ENCODE measurements around the gene ASTN2. TPM values are rescaled to one million over a fixed set of nuclear protein-coding genes. Genes with fewer than 3 reads are reported as not detected.

Gene ASTN2
- total and polyA plus RNA-seq, 12 donors: 1.9 to 11.1 (median 4.0) TPM

GRCh38 chr9:116980582-116981120, 434.2 kb downstream of the ASTN2 start:
- no peak for DNase-seq
- Histone ChIP-seq H3K36me3 (no peaks in the 10 kb centered on the region), H3K27ac (no peak overlapping the region), H3K4me1 (no peaks in the 10 kb centered on the region), H3K4me3 (no peak overlapping the region), H3K27me3 (peaks cover 0 to 3% (median 0%) of the 10 kb centered on the region in 7 donors), H3K9me3 (no peaks in the 10 kb centered on the region)
- ATAC-seq: no peak
- intact Hi-C loops (cut with DNase I): no loop called here
- TF ChIP-seq CTCF (IDR thresholded peaks at IDR 0.05): no peak

- no peak overlapping the region for H3K27ac ChIP-seq
- WGBS, 2 donors: 57 to 62% methylated on average over 2 of the region's 2 CpGs
- H3K4me3 ChIP-seq: no peak overlapping the region
- H3K36me3 ChIP-seq: no peaks in the 10 kb centered on the region
- no peaks in the 10 kb centered on the region for H3K9me3 ChIP-seq
- H3K4me1 ChIP-seq: no peaks in the 10 kb centered on the region
- intact Hi-C loops (cut with DNase I): no loop called here
- H3K27me3 ChIP-seq: peaks cover 0 to 3% (median 0%) of the 10 kb centered on the region in 7 donors
- DNase-seq (no peak), ATAC-seq (no peak)
- TF ChIP-seq CTCF (IDR thresholded peaks at IDR 0.05): no peak
Measured at GRCh38 chr9:116979456-116979855, 435.4 kb downstream of the ASTN2 start.

GRCh38 chr9:116978155-116978554, 436.7 kb downstream of the ASTN2 start:
- Histone ChIP-seq H3K4me1 (no peaks in the 10 kb centered on the region), H3K4me3 (no peak overlapping the region), H3K27ac (no peak overlapping the region), H3K27me3 (peaks cover 0 to 3% (median 0%) of the 10 kb centered on the region in 7 donors), H3K36me3 (no peaks in the 10 kb centered on the region), H3K9me3 (no peaks in the 10 kb centered on the region)
- TF ChIP-seq CTCF (IDR thresholded peaks at IDR 0.05): no peak
- ATAC-seq: no peak
- WGBS, 2 donors: 58 to 78% methylated on average over 2 of the region's 2 CpGs
- no peak for DNase-seq
- intact Hi-C loops (cut with DNase I): no loop called here

- ATAC-seq: no peak
- WGBS, 2 donors: 61 to 71% methylated on average over 4 of the region's 4 CpGs
- Histone ChIP-seq H3K36me3 (no peaks in the 10 kb centered on the region), H3K27ac (no peak overlapping the region), H3K27me3 (no peaks in the 10 kb centered on the region), H3K4me1 (no peaks in the 10 kb centered on the region), H3K4me3 (no peak overlapping the region), H3K9me3 (no peaks in the 10 kb centered on the region)
- TF ChIP-seq CTCF (IDR thresholded peaks at IDR 0.05): no peak
- intact Hi-C loops (cut with DNase I): no loop called here
- DNase-seq: no peak
Measured at GRCh38 chr9:116975126-116975525, 439.7 kb downstream of the ASTN2 start.
